Heart left ventricle (tissue), 16 donors: ENCODE results near the gene OBP2A. TPM values are rescaled to one million over a fixed set of nuclear protein-coding genes. Genes with fewer than 3 reads are reported as not detected.
"Not testable (repeated sequence)": the region's sequence is repeated elsewhere in the genome, so short reads cannot be mapped to it uniquely, and the experiment has no call there.

Experiments
- ATAC-seq, 4 donors: fragments of 200-7000 bp; cut with Tn5 transposase; one replicate each; pipeline ENCODE4 v1.9.1; 2020 to 2022; ENCODE audit warnings: moderate library complexity in 4 of 4, mild to moderate bottlenecking in 3 of 4, moderate number of reproducible peaks in 1 of 4
- DNase-seq, 5 donors: peaks; one replicate each; pipeline ENCODE4 v3.0.0-alpha.2; 2020
- H3K27ac ChIP-seq, 12 donors: fragments of 200-600 bp; sonication (generic) in 4 of 12; one replicate each; pipeline versions ENCODE4 v1.5.0 to v1.8.0; 2016 to 2022; ENCODE audit warnings: mild to moderate bottlenecking in 2 of 12
- H3K27me3 ChIP-seq, 9 donors: fragments of 200-600 bp; sonication (generic) in 2 of 9; one replicate each; pipeline versions ENCODE4 v1.5.1 to v1.8.0; 2016 to 2022; ENCODE audit warnings: mild to moderate bottlenecking in 3 of 9
- H3K36me3 ChIP-seq, 9 donors: fragments of 200-600 bp; sonication (generic) in 2 of 9; one replicate each; pipeline versions ENCODE4 v1.5.0 to v1.8.0; 2018 to 2022; ENCODE audit warnings: mild to moderate bottlenecking in 2 of 9
- H3K4me1 ChIP-seq, 12 donors: fragments of 200-600 bp; sonication (generic) in 4 of 12; one replicate each; pipeline versions ENCODE4 v1.5.0 to v1.8.0; 2016 to 2022; ENCODE audit warnings: mild to moderate bottlenecking in 3 of 12
- H3K4me3 ChIP-seq, 12 donors: fragments of 200-600 bp; sonication (generic) in 4 of 12; one replicate each; pipeline versions ENCODE4 v1.5.0 to v1.8.0; 2017 to 2022; ENCODE audit warnings: mild to moderate bottlenecking in 9 of 12, moderate library complexity in 4 of 12
- H3K9me3 ChIP-seq, 12 donors: fragments of 200-600 bp; sonication (generic) in 4 of 12; one replicate each; pipeline versions ENCODE4 v1.5.0 to v1.8.0; 2016 to 2022; ENCODE audit warnings: mild to moderate bottlenecking in 1 of 12
- POLR2A ChIP-seq, 2 donors: fragments of 450-650 bp; IDR thresholded peaks; one replicate each; pipeline ENCODE4 v1.6.1; 2017; ENCODE audit warnings: antibody characterized with exemption in 2 of 2, mild to moderate bottlenecking in 2 of 2, moderate library complexity in 2 of 2
- WGBS, 4 donors: extraction: QIAGEN DNeasy Blood & Tissue Kit in 2 of 4; methylation state at CpG; one replicate each; pipeline versions ENCODE4 v1.1.5 to v1.1.7; 2013 to 2018; 5-methylcytosine and 5-hydroxymethylcytosine counted together
- intact Hi-C, 10 donors: fragments of 100-400 bp; cut with DNase I; formaldehyde crosslinking; loops; one replicate each; pipeline versions ENCODE4 v1.11.1 to v1.14.2; 2022
- polyA plus RNA-seq, 2 donors: library from polyadenylated mRNA; stranded (reverse); fragments of 200-250 nt; gene quantifications; one replicate each; pipeline ENCODE4 v1.2.3, GENCODE V29; 2013
- total RNA-seq, 9 donors: library from RNA; depleted of rRNA in 2 of 9; stranded (reverse); fragments of >200 nt in 2 of 9; fragmentation: NEBNext Ultra II Directional in 3 of 9; extraction: Animal tissue kit (Norgen Biotek cat#: 25700) in 3 of 9; gene quantifications; one replicate each; pipeline versions ENCODE4 v1.1.0 to v1.2.4, GENCODE V29; 2016 to 2023
- TF ChIP-seq, protein P1 (sequence below), 12 donors: fragments of 200-600 bp; sonication (generic) in 4 of 12; IDR thresholded peaks; one replicate each; pipeline versions ENCODE4 v1.5.0 to v1.8.0; 2018 to 2022; ENCODE audit warnings: antibody characterized with exemption in 12 of 12, mild to moderate bottlenecking in 5 of 12
- donor health status: ischemic (EF 13 %, LVEDD 7.1; RV severe dilation, severe dysfunction).
- donor health status: healthy with polysubstance abuse.
- donor health status: DM: no; HTN: yes; CAD: no.
- donor health status: DM: no; HTN: no; CAD: no.
- donor health status: ischemic (EF 25% LVEDD 6.9; RV normal size, moderate dysfunction).
- donor health status: ischemic (EF 25% LVEDD 5.7; RV mildly dilated, moderate dysfunction).
- donor health status: healthy.
- donor health status: DM: yes; HTN: yes; CAD: no.
- donor health status: ischemic (EF 35%, LVEDD 5.7; RV mildly dilated, moderate dysfunction).
- donor health status: nonischemic (EF 11% LVEDD 7.7; RV severe dilation, severe dysfunction).
- donor health status: DM: yes; HTN: yes; CAD: no.
- donor health status: PGD.
- donor health status: ischemic (EF 29% LVEDD 5.4; RV normal size, mild dysfunction).
- donor health status: nonischemic (EF 23%, LVEDD 6.1; RV moderate dilation, normal function).

OBP2A gene
- total and polyA plus RNA-seq, 11 donors, result not detected

DNA sequence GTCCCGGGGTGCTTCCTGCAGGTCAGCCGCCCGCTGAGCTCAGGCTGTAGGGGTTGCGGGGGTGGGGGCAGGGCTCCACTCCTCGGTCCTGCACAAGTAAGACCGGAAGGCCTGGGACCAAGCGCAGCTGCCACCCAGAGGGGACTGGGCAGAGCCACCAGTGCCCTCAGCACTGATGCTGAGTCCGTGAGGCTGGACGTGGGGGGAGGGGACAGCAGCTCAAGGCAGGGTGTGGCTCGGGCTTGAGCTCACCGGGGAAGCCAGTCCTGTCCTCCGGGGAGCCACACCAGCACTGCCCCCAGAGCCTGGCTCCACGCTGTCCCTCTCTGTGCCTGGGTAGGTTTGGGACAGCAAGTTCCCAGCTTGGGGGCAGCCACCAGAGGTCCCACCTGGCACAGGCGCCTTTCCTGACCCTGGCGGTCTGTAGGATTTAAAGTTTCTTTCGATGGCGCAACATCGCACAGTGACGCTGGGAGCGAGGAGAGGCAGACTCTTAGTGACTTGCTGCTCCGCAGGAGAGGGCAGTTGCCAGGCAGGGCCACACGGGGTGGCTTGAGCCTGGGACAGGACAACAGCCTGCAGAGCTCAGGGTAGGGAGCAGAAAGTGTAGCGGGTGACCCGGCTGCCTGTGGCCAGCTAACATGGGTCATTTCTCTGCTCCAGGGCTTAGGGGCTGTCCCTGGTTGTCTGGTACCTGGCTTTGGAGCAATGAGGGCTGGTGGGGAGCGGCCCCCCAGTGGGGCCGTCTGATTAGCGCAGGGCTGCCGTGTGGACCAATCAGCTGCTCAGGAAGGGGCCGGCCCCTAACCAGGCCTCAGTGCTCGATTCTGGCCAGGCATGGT is 19.0 kb upstream of the OBP2A start:
- Histone ChIP-seq H3K4me3 (no peak overlapping the region), H3K9me3 (peaks cover 0 to 5% (median 0%) of the 10 kb centered on the region in 12 donors), H3K27me3 (peaks cover 0 to 22% (median 3%) of the 10 kb centered on the region in 9 donors), H3K4me1 (no peaks in the 10 kb centered on the region), H3K27ac (no peak overlapping the region), H3K36me3 (no peaks in the 10 kb centered on the region)
- intact Hi-C loops, result no loop called here
- DNase-seq, result peak in 1 of 5 donors; percentile 46
- TF ChIP-seq, protein P1, sequence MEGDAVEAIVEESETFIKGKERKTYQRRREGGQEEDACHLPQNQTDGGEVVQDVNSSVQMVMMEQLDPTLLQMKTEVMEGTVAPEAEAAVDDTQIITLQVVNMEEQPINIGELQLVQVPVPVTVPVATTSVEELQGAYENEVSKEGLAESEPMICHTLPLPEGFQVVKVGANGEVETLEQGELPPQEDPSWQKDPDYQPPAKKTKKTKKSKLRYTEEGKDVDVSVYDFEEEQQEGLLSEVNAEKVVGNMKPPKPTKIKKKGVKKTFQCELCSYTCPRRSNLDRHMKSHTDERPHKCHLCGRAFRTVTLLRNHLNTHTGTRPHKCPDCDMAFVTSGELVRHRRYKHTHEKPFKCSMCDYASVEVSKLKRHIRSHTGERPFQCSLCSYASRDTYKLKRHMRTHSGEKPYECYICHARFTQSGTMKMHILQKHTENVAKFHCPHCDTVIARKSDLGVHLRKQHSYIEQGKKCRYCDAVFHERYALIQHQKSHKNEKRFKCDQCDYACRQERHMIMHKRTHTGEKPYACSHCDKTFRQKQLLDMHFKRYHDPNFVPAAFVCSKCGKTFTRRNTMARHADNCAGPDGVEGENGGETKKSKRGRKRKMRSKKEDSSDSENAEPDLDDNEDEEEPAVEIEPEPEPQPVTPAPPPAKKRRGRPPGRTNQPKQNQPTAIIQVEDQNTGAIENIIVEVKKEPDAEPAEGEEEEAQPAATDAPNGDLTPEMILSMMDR (IDR thresholded peaks at IDR 0.05), result no peak
- no peak for TF ChIP-seq POLR2A (IDR thresholded peaks at IDR 0.05)
- WGBS, 4 donors, result 63 to 80% (median 69%) methylated on average over 17 to 30 of the region's 30 CpGs
- no peak for ATAC-seq

DNA sequence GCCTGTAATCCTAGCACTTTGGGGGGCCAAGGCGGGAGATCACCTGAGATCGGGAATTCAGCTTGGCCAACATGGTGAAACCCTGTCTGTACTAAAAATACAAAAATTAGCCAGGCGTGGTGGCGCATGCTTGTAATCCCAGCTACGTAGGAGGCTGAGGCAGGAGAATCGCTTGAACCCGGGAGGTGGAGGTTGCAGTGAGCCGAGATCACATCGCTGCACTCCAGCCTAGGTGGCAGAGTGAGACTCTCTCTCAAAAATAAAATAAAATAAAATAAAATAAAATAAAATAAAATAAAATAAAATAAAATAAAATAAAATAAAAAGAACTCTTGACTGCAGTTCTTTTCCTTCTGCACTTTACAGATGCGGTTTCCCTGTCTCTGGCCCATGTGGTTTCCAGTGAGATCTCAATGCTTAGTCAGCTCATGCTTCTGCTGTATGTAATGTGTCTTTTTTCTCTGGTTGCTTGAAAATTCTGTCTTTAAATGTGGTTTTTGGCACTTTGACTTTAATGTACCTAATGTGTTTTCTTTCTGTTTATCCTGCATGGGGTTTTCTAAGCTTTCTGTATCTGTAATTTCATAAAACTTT is 17.0 kb upstream of the OBP2A start:
- intact Hi-C loops, H3K4me3 ChIP-seq, H3K27ac ChIP-seq, H3K9me3 ChIP-seq, DNase-seq, H3K36me3 ChIP-seq, H3K4me1 ChIP-seq, ATAC-seq: not testable (repeated sequence)
- peaks cover 0 to 14% (median 0%) of the 10 kb centered on the region in 9 donors for H3K27me3 ChIP-seq
- 94 to 97% (median 97%) methylated on average over 10 of the region's 10 CpGs for WGBS, 4 donors

- 72 to 83% (median 82%) methylated on average over 4 to 5 of the region's 5 CpGs for WGBS, 4 donors
- no peak for TF ChIP-seq POLR2A (IDR thresholded peaks at IDR 0.05)
- TF ChIP-seq, protein P1 (IDR thresholded peaks at IDR 0.05), result no peak
- Histone ChIP-seq H3K36me3 (no peaks in the 10 kb centered on the region), H3K4me1 (no peaks in the 10 kb centered on the region), H3K27ac (no peak overlapping the region), H3K9me3 (peaks cover 0 to 5% (median 0%) of the 10 kb centered on the region in 12 donors), H3K27me3 (peaks cover 0 to 9% (median 0%) of the 10 kb centered on the region in 9 donors), H3K4me3 (no peak overlapping the region)
- intact Hi-C loops, result no loop called here
- ATAC-seq (no peak), DNase-seq (no peak)
Observed at GRCh38 chr9:135530146-135530545, 15.8 kb upstream of the OBP2A start.

- WGBS, 4 donors, result 88 to 94% (median 93%) methylated on average over 6 to 10 of the region's 10 CpGs
- H3K27me3 ChIP-seq, result peaks cover 0 to 5% (median 0%) of the 10 kb centered on the region in 9 donors
- no peaks in the 10 kb centered on the region for H3K4me1 ChIP-seq
- H3K9me3 ChIP-seq, result peaks cover 0 to 5% (median 0%) of the 10 kb centered on the region in 12 donors
- no peak for TF ChIP-seq POLR2A (IDR thresholded peaks at IDR 0.05)
- TF ChIP-seq, protein P1 (IDR thresholded peaks at IDR 0.05), result no peak
- no peak for DNase-seq
- intact Hi-C loops, result no loop called here
- no peaks in the 10 kb centered on the region for H3K36me3 ChIP-seq
- H3K4me3 ChIP-seq, result no peak overlapping the region
- H3K27ac ChIP-seq, result no peak overlapping the region
- no peak for ATAC-seq
Observed at GRCh38 chr9:135531096-135531495, 14.8 kb upstream of the OBP2A start.
